GM18505 (cell line): Measurements from ENCODE around the gene TMEM39A.
A peak's percentile ranks its signal among the peaks of the same experiment; 100 is the strongest.

Experiments
- ATAC-seq: cut with Tn5 transposase; IDR thresholded peaks from one replicate; pipeline ENCODE4 v1.9.1; 2021; ENCODE audit not compliant: unreplicated experiment
- POLR2A ChIP-seq: IDR thresholded peaks from 4 replicates; pipeline ENCODE4 v1.6.1; 2011; ENCODE audit warnings: borderline replicate concordance; ENCODE audit not compliant: insufficient read depth, insufficient read length; ENCODE audit errors: extremely low read depth

The TMEM39A gene, protein sequence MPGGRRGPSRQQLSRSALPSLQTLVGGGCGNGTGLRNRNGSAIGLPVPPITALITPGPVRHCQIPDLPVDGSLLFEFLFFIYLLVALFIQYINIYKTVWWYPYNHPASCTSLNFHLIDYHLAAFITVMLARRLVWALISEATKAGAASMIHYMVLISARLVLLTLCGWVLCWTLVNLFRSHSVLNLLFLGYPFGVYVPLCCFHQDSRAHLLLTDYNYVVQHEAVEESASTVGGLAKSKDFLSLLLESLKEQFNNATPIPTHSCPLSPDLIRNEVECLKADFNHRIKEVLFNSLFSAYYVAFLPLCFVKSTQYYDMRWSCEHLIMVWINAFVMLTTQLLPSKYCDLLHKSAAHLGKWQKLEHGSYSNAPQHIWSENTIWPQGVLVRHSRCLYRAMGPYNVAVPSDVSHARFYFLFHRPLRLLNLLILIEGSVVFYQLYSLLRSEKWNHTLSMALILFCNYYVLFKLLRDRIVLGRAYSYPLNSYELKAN

DNA sequence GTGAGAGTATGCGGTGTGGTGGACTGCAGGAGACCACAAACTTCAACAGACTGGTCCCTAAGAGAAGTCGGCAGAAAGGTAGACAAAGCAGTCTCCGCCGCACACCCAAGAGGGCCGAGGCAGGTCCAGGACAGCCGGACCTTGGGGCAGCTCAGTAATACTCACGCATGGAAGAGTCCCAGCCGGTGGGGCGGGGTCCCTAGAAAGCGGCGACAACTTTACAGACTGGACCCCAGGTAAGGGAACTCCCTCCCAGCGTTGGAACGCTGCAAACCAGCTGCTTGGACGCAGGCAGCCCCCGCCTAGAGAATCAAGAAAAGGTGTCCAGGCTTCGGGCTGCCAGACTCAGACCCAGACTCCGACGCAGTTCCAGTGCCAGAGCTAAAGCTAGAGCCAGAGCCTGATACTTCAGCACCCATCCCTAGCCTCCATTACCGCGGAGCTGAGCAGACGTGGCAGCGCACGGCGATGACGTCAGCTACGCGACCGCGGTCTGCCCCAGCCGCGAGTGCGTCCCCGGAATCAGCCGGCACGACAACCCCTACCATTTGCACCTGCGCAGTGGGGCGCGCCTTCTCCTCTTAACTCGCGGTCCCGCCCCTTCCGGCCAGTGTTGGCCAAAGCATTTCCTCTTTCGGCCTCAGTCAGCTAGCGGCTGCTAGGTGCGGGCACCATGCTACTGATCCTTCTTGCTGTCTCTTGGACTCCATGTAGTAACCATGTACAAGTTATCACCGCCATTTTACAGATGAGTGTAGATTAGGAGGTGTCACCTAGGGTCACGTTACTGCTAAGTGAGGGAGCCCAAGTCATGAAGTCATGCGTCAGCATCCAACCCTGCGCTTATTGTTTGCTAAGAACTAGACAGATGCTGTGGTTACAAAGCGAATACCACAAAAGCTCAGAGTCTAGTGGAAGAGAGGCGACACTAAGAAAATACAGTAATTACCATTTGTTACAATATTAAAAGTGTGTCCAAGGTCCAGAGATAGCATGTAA is at the start of gene TMEM39A:
TSS of gene TMEM39A (minus strand) at position 445 of the 999 bp plus-strand sequence. CDS start 1,541 bp downstream, outside the sequence.
- TF ChIP-seq POLR2A: peak; percentile 99

DNA sequence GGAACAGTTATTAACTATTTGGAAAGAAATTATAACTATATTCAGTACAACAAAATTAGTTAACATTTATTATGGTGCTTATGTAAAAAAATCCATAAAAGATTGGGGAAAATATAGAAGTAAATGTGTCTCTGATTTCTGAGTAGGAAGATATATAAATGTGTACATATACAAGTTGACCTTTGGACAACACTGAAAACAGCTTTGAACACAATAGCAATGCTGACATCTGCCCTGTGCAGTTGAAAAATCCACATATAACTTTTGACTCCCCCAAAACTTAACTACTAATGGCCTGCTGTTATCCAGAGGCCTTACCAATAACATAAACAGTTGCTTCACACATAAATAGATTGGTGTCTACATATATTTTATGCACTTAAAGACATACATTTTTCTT is 47.3 kb upstream of the TMEM39A start:
- no peak for ATAC-seq
- no peak for TF ChIP-seq POLR2A

More for the DNA sequence above, at the start of gene TMEM39A:
- ATAC-seq: peak; percentile 94

DNA sequence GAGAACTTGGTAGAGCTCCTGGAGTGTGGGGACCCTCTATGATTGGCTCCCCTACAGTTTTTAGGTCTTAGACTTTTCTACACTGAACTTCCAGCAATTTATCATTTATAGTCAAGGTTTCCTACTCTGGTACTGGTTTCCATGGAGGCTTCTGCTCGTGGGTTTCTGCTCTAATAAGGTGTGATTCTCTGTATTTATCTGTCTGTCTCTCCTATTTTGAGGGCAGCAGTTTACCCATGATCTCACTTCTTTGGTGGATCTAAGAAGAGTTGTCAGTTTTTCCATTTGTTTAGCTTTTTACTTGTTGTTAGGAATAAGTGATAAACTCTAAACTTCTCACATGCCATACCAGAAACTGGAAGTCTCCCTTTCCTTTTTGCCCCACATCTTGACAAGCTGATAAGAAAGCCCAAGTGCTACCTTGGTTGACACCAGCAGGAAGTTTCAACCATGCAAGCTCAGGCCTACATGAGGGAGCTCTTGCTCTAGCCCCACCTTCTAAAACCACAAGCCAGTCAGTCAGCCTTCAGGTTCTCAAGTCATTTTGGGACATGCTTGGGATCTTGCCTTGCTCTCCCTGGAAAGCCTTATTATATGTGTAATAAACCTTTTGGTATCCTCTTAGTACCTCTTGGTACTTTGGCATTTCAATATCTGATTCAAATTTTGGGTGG is 44.9 kb upstream of the TMEM39A start:
- TF ChIP-seq POLR2A: no peak
- ATAC-seq: peak; percentile 66

DNA sequence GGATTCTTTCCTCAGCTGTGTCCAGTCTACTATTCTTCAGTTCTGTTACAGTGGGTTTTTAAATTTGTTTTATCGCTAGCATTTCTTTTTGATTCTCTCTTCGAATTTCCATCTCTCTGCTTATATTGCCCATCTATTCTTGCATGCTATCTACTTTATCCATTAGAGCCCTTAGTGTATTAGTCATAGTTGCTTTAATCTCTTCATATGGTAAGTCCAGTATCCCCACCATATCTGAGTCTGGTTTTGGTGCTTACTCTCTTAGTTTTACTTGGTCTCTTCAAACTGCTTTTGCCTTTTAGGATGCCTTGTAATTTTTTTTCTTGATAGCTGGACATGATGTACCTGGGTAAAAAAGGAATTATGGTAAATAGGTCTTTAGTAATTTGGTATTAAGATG is 44.0 kb upstream of the TMEM39A start:
- no peak for TF ChIP-seq POLR2A
- ATAC-seq: no peak

DNA sequence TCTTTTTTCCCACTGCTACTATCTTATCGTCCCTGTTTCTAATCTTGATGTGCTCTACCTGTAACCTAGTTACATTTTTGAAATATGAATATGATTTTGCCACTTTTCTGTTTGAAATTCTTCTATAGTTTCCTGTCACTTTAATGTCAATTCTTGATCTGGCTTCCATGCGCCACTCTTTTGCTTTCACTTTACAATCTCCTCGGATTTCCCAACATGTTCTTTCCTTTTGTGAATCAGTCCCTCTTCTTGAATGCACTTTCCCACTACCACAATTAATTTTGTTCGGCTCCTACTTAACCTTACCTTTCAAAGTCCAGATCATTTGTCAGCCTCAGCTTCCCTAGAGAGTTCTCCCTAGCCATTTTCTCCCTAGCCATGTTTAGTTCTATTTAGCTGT is 43.2 kb upstream of the TMEM39A start:
- TF ChIP-seq POLR2A: no peak
- ATAC-seq: no peak

DNA sequence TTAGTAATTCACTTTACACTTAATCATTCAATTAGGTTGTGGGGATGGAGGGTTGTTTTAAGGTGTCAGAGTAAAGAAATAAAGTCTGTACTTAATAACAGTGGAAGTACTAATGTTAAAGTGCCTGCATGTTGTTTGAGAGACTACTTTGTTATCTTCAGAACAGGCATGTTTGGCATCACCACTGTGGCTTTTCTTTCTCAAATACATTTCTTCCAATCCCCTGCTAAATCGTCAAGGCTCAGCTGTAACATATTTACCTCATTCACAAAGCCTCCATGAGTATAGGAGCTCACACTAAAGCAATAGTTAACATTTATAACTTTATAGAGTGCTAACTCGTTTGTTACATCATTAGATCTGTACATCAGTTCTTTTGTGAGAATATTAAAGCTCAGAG is 37.5 kb upstream of the TMEM39A start:
- no peak for TF ChIP-seq POLR2A
- no peak for ATAC-seq

DNA sequence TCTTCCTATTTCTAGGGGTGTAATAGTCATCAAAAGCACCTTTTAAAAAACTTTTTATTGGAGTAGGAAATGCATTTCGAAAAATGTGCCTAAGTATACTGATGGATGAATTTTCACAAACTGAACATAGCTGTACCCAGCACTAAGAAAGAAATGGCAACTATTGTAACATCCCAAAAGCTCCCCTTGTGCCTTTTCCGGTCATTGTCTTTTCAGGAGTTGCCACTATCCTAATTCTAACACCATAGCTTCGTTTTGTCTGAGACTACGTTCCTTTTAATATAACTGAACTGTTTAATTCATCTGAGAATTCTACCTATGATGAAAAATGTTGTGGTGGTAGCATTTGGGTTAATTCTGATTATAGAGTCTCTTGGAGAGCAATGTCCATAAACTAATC is 36.9 kb upstream of the TMEM39A start:
- TF ChIP-seq POLR2A: no peak
- ATAC-seq: no peak

DNA sequence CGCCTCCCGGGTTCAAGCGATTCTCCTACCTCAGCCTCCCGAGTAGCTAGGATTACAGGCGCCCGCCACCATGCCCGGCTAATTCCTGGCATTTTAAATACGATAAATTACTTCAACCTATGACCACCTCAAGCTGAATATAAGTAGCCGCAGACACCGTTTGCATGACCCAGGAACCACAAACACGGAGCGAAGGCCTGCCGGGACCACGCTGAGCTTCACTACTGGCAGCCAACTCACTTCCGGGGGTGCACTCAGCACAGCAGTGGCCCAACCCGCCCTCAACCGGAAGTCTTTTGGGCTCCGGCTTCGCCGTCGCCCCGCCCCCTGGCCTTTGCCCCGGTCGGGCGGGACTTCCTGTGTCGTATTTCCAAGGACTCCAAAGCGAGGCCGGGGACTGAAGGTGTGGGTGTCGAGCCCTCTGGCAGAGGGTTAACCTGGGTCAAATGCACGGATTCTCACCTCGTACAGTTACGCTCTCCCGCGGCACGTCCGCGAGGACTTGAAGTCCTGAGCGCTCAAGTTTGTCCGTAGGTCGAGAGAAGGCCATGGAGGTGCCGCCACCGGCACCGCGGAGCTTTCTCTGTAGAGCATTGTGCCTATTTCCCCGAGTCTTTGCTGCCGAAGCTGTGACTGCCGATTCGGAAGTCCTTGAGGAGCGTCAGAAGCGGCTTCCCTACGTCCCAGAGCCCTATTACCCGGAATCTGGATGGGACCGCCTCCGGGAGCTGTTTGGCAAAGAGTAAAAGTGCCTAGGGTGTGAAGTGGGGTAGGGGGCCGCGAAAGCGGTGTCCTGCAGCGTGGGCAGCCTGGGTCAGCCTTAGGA is 35.0 kb upstream of the TMEM39A start, which contains the start of gene TIMMDC1:
TSS of gene TIMMDC1 (plus strand) at position 362 of the 826 bp plus-strand sequence. CDS start at position 549, 187 bp downstream.
- TF ChIP-seq POLR2A: peak; percentile 95

DNA sequence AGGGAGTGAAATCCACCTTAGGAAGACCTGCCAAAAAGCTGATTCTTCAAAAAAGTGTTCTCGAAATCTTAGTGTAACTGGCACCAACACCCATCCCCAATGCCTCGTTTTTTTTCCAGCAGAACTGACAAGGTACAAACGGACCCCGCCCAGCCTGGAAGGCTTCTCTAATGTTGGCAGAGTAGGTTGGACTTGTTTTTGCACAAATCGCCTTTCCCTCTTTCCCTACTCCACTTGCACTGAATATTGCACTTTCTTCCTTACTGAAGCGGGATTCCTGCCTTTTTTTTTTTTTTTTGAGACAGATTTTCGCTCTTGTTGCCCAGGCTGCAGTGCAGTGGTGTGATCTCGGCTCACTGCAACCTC is 34.4 kb upstream of the TMEM39A start:
- ATAC-seq: no peak

More for the DNA sequence above, 35.0 kb upstream of the TMEM39A start, which contains the start of gene TIMMDC1:
- peak; percentile 99 for ATAC-seq

DNA sequence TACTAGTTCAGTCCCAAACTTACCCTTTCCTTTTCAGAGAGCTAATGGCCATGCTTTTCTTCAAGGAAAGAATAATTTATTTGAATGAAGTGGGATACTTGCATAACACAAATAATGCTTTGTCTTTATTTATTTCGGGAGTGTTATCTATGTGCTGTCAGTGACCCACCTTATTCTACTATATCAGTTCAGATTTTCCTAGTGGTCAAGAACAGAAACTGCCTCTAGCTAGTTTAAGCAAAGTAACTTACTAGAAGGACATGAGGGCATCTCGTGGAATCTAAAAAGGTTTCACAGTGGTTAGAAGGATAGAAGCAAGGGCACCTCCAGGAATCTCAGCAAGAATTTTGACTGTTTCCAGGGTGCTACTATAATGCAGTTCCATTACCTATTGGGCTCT is 31.2 kb upstream of the TMEM39A start:
- no peak for TF ChIP-seq POLR2A
- ATAC-seq: no peak

More for the DNA sequence above, 34.4 kb upstream of the TMEM39A start:
- no peak for TF ChIP-seq POLR2A

DNA sequence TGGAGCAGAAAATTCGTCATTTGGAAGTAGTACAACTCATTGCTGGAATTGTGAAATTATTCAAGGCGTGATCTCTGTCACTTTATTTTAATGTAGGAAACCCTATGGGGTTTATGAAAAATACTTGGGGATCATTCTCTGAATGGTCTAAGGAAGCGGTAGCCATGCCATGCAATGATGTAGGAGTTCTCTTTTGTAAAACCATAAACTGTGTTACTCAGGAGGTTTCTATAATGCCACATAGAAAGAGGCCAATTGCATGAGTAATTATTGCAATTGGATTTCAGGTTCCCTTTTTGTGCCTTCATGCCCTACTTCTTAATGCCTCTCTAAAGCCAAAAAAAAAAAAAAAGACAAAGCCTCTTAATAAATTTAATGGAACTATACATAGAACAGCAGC is 29.4 kb upstream of the TMEM39A start:
- no peak for TF ChIP-seq POLR2A
- ATAC-seq: no peak

DNA sequence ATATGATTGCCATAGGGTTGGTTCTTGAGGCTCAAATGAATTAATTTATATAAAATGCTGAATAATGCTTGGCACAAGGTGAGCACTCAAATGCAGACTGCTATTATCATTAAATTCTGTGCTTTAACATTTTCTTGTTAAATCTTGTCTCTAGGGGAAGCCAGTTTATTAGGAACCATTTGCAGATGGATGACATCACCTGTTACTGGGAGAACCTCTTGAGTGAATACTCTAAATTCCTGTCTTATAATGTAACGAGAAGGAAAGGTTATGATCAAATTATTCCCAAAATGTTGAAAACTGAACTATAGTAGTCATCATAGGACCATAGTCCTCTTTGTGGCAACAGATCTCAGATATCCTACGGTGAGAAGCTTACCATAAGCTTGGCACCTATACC is 28.7 kb upstream of the TMEM39A start:
- no peak for TF ChIP-seq POLR2A
- ATAC-seq: no peak
